Measurements from ENCODE around the gene RGS17.
"Not testable (repeated sequence)": the region's sequence is repeated elsewhere in the genome, so short reads cannot be mapped to it uniquely, and the experiment has no call there.

RGS17 gene

DNA sequence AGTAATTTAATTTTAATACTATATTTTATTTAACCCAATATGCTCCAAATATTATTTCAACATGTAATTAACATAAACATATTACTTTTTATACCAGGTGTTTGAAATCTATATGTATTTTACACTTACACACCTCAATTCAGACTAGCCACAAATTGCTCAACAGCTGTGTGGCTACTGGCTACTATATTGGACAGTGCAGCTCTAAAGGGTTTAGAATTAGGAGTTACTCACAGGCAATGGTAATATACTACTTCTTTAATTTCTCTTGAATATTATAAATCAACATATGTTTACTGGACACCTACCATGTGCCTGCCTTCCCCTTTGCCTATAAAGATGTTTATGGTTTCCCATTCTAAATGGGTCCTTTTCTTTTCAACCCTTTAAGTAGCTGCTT is 130.8 kb downstream of the RGS17 start:
- Histone ChIP-seq H3K79me2 (ENCODE audit: control insufficient read depth, insufficient read depth, low read length, poor library complexity) (peaks cover 8% of the 10 kb centered on the region), H3K4me1 (ENCODE audit: control insufficient read depth in 1 of 2, insufficient read depth in 2 of 2, low read length in 2 of 2) (peaks cover 0 to 2% of the 10 kb centered on the region in 2 experiments), H2AK5ac (ENCODE audit: low read length) (no peak overlapping the region), H3K36me3 (ENCODE audit: control insufficient read depth in 1 of 2, insufficient read depth in 2 of 2, low read length in 2 of 2) (peaks cover 0 to 5% of the 10 kb centered on the region in 2 experiments), H2BK120ac (ENCODE audit: insufficient read depth, low read length, poor library complexity) (no peak overlapping the region), H3K4me2 (ENCODE audit: low read length) (no peak overlapping the region), H4K8ac (ENCODE audit: low read depth, low read length) (no peak overlapping the region), H3K9ac (ENCODE audit: low read length) (no peak overlapping the region), H3K18ac (ENCODE audit: low read length) (no peak overlapping the region), H3K4ac (ENCODE audit: low read depth, low read length) (no peak overlapping the region), H4K91ac (ENCODE audit: low read depth, low read length) (no peak overlapping the region), H3K27ac (ENCODE audit: low read depth, low read length) (no peak overlapping the region), H3K79me1 (ENCODE audit: low read length) (peaks cover 5% of the 10 kb centered on the region), H4K12ac (ENCODE audit: low read depth, low read length) (no peak overlapping the region), H3K4me3 (ENCODE audit: low read depth, low read length) (no peak overlapping the region), H2BK12ac (ENCODE audit: low read length) (no peak overlapping the region), H2AFZ (ENCODE audit: insufficient read depth, low read length, poor library complexity) (no peak overlapping the region), H2BK5ac (ENCODE audit: low read depth, low read length, poor library complexity) (no peak overlapping the region), H3K14ac (ENCODE audit: low read length) (no peak overlapping the region), H3K9me3 (ENCODE audit: insufficient read depth, low read depth, low read length) (no peaks in the 10 kb centered on the region), H3K23ac (ENCODE audit: low read length) (no peak overlapping the region), H3K27me3 (ENCODE audit: insufficient read depth, low read length) (no peaks in the 10 kb centered on the region)
- no peak for DNase-seq

DNA sequence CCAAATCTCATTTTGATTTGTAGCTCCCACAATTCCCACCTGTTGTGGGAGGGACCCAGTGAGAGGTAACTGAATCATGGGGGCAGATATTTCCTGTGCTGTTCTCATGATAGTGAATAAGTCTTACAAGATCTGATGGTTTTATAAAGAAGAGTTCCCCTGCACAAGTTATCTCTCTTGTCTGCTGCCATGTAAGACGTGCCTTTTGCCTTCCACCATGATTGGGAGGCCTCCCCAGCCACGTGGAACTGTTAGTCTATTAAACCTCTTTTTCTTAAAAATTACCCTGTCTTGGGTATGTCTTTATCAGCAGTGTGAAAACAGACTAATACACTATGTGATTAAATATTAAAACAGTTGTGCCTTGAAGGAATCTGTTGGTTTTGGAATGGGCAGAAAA is 131.5 kb downstream of the RGS17 start:
- H3K27me3 ChIP-seq (ENCODE audit: insufficient read depth, low read length); H4K12ac ChIP-seq (ENCODE audit: low read depth, low read length); H3K27ac ChIP-seq (ENCODE audit: low read depth, low read length); H2AFZ ChIP-seq (ENCODE audit: insufficient read depth, low read length, poor library complexity); H2BK5ac ChIP-seq (ENCODE audit: low read depth, low read length, poor library complexity); H3K4ac ChIP-seq (ENCODE audit: low read depth, low read length); H2AK5ac ChIP-seq (ENCODE audit: low read length); H2BK12ac ChIP-seq (ENCODE audit: low read length); H3K79me2 ChIP-seq (ENCODE audit: control insufficient read depth, insufficient read depth, low read length, poor library complexity); H3K4me2 ChIP-seq (ENCODE audit: low read length); H3K9me3 ChIP-seq (ENCODE audit: insufficient read depth, low read depth, low read length); DNase-seq; H3K23ac ChIP-seq (ENCODE audit: low read length); H3K18ac ChIP-seq (ENCODE audit: low read length); H3K14ac ChIP-seq (ENCODE audit: low read length); H4K8ac ChIP-seq (ENCODE audit: low read depth, low read length); H3K36me3 ChIP-seq (ENCODE audit: control insufficient read depth in 1 of 2, insufficient read depth in 2 of 2, low read length in 2 of 2); H3K4me3 ChIP-seq (ENCODE audit: low read depth, low read length); H3K4me1 ChIP-seq (ENCODE audit: control insufficient read depth in 1 of 2, insufficient read depth in 2 of 2, low read length in 2 of 2); H4K91ac ChIP-seq (ENCODE audit: low read depth, low read length); H3K79me1 ChIP-seq (ENCODE audit: low read length); H2BK120ac ChIP-seq (ENCODE audit: insufficient read depth, low read length, poor library complexity); H3K9ac ChIP-seq (ENCODE audit: low read length): not testable (repeated sequence)
- WGBS (ENCODE audit: extremely low coverage, insufficient coverage, insufficient read length), result no CpG with 5 or more reads among the region's 2 CpGs

DNA sequence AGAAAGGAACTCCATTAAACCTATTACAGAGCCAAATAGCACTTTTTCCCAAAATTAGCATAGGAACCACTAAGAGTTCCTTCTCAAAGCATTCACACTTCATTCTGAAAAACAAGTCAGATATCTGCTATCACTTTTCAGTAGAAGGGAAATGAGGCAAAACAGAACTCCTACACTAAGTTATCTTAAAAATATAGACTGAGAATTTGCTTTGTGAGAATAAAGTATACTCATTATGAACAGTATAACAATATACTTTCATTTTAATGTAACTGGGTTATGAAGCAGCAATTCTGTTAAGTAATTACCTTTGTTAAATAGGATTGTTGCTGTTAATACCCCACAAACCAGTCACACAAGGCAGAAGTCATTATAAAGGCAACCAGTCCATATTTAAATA is 137.2 kb downstream of the RGS17 start:
- Histone ChIP-seq H2AFZ (ENCODE audit: insufficient read depth, low read length, poor library complexity) (no peak overlapping the region), H3K4ac (ENCODE audit: low read depth, low read length) (no peak overlapping the region), H3K4me3 (ENCODE audit: low read depth, low read length) (no peak overlapping the region), H3K23ac (ENCODE audit: low read length) (no peak overlapping the region), H3K4me2 (ENCODE audit: low read length) (no peak overlapping the region), H3K79me1 (ENCODE audit: low read length) (no peaks in the 10 kb centered on the region), H4K8ac (ENCODE audit: low read depth, low read length) (no peak overlapping the region), H3K9ac (ENCODE audit: low read length) (no peak overlapping the region), H3K27ac (ENCODE audit: low read depth, low read length) (no peak overlapping the region), H3K9me3 (ENCODE audit: insufficient read depth, low read depth, low read length) (no peaks in the 10 kb centered on the region), H3K18ac (ENCODE audit: low read length) (no peak overlapping the region), H2BK120ac (ENCODE audit: insufficient read depth, low read length, poor library complexity) (no peak overlapping the region), H4K91ac (ENCODE audit: low read depth, low read length) (no peak overlapping the region), H3K36me3 (ENCODE audit: control insufficient read depth in 1 of 2, insufficient read depth in 2 of 2, low read length in 2 of 2) (peaks cover 5 to 16% of the 10 kb centered on the region in 2 experiments), H3K27me3 (ENCODE audit: insufficient read depth, low read length) (no peaks in the 10 kb centered on the region), H2BK12ac (ENCODE audit: low read length) (no peak overlapping the region), H3K14ac (ENCODE audit: low read length) (no peak overlapping the region), H4K12ac (ENCODE audit: low read depth, low read length) (no peak overlapping the region), H3K79me2 (ENCODE audit: control insufficient read depth, insufficient read depth, low read length, poor library complexity) (no peaks in the 10 kb centered on the region), H2BK5ac (ENCODE audit: low read depth, low read length, poor library complexity) (no peak overlapping the region), H2AK5ac (ENCODE audit: low read length) (no peak overlapping the region), H3K4me1 (ENCODE audit: control insufficient read depth in 1 of 2, insufficient read depth in 2 of 2, low read length in 2 of 2) (no peaks in the 10 kb centered on the region)
- DNase-seq, result no peak

DNA sequence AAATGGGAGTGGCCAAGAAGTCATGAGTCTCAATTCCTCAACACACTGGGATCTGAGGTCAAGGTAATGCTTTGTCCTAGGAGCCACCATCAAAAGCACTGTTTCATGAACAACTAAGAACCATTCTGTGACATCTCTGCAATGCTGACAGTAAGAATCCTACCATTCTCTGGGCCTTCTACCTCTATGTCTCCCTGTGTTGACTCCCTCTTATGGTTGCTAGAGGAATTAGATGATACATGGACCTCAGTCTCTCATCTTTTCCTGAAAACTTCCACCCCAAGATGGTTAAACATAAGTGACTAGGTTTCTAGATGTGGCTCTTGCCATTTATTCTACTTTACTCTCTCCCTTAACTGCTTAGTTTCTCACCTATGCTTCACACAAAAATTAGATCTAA is 137.7 kb downstream of the RGS17 start:
- Histone ChIP-seq H3K79me1 (ENCODE audit: low read length) (no peaks in the 10 kb centered on the region), H3K14ac (ENCODE audit: low read length) (no peak overlapping the region), H2BK120ac (ENCODE audit: insufficient read depth, low read length, poor library complexity) (no peak overlapping the region), H3K4me1 (ENCODE audit: control insufficient read depth in 1 of 2, insufficient read depth in 2 of 2, low read length in 2 of 2) (no peaks in the 10 kb centered on the region), H3K27ac (ENCODE audit: low read depth, low read length) (no peak overlapping the region), H3K9ac (ENCODE audit: low read length) (no peak overlapping the region), H3K23ac (ENCODE audit: low read length) (no peak overlapping the region), H3K4me2 (ENCODE audit: low read length) (no peak overlapping the region), H4K91ac (ENCODE audit: low read depth, low read length) (no peak overlapping the region), H3K79me2 (ENCODE audit: control insufficient read depth, insufficient read depth, low read length, poor library complexity) (no peaks in the 10 kb centered on the region), H2BK12ac (ENCODE audit: low read length) (no peak overlapping the region), H3K18ac (ENCODE audit: low read length) (no peak overlapping the region), H2AFZ (ENCODE audit: insufficient read depth, low read length, poor library complexity) (no peak overlapping the region), H4K12ac (ENCODE audit: low read depth, low read length) (no peak overlapping the region), H3K9me3 (ENCODE audit: insufficient read depth, low read depth, low read length) (no peaks in the 10 kb centered on the region), H3K27me3 (ENCODE audit: insufficient read depth, low read length) (no peaks in the 10 kb centered on the region), H3K4ac (ENCODE audit: low read depth, low read length) (no peak overlapping the region), H2AK5ac (ENCODE audit: low read length) (no peak overlapping the region), H4K8ac (ENCODE audit: low read depth, low read length) (no peak overlapping the region), H3K4me3 (ENCODE audit: low read depth, low read length) (no peak overlapping the region), H3K36me3 (ENCODE audit: control insufficient read depth in 1 of 2, insufficient read depth in 2 of 2, low read length in 2 of 2) (peaks cover 5 to 16% of the 10 kb centered on the region in 2 experiments), H2BK5ac (ENCODE audit: low read depth, low read length, poor library complexity) (no peak overlapping the region)
- no peak for DNase-seq

DNA sequence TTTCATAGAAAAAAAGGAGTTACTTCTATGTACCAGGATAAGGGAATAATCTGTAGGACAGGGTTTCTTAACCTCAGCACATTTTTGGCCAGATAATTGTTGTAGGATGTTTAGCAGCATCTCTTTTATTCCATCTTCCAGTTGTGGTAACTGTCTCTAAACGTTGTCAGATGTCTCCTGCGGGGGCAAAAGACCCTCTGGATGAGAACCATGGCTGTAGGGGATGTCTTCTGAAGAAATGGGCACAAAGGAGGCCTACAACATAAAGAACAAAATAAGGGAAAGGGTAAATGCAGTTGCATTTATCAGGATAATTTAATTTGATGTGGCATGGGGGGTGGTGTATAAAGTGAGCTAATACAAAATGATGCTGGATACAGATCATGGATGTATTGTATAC is 144.1 kb downstream of the RGS17 start:
- no peak overlapping the region for H3K4me2 ChIP-seq (ENCODE audit: low read length)
- DNase-seq, result no peak
- no peaks in the 10 kb centered on the region for H3K9me3 ChIP-seq (ENCODE audit: insufficient read depth, low read depth, low read length)
- H4K91ac ChIP-seq (ENCODE audit: low read depth, low read length), result no peak overlapping the region
- no peak overlapping the region for H3K23ac ChIP-seq (ENCODE audit: low read length)
- no peak overlapping the region for H2BK120ac ChIP-seq (ENCODE audit: insufficient read depth, low read length, poor library complexity)
- H3K27me3 ChIP-seq (ENCODE audit: insufficient read depth, low read length), result no peaks in the 10 kb centered on the region
- no peak overlapping the region for H2AK5ac ChIP-seq (ENCODE audit: low read length)
- H3K27ac ChIP-seq (ENCODE audit: low read depth, low read length), result no peak overlapping the region
- H2AFZ ChIP-seq (ENCODE audit: insufficient read depth, low read length, poor library complexity), result no peak overlapping the region
- H2BK5ac ChIP-seq (ENCODE audit: low read depth, low read length, poor library complexity), result no peak overlapping the region
- H3K18ac ChIP-seq (ENCODE audit: low read length), result no peak overlapping the region
- peaks cover 16% of the 10 kb centered on the region for H3K79me2 ChIP-seq (ENCODE audit: control insufficient read depth, insufficient read depth, low read length, poor library complexity)
- peaks cover 8% of the 10 kb centered on the region for H3K79me1 ChIP-seq (ENCODE audit: low read length)
- H3K4me1 ChIP-seq (ENCODE audit: control insufficient read depth in 1 of 2, insufficient read depth in 2 of 2, low read length in 2 of 2), result peaks cover 0 to 3% of the 10 kb centered on the region in 2 experiments
- H4K8ac ChIP-seq (ENCODE audit: low read depth, low read length), result no peak overlapping the region
- H3K14ac ChIP-seq (ENCODE audit: low read length), result no peak overlapping the region
- no peak overlapping the region for H3K9ac ChIP-seq (ENCODE audit: low read length)
- H3K36me3 ChIP-seq (ENCODE audit: control insufficient read depth in 1 of 2, insufficient read depth in 2 of 2, low read length in 2 of 2), result peaks cover 5 to 6% of the 10 kb centered on the region in 2 experiments
- no peak overlapping the region for H2BK12ac ChIP-seq (ENCODE audit: low read length)
- no peak overlapping the region for H3K4ac ChIP-seq (ENCODE audit: low read depth, low read length)
- H4K12ac ChIP-seq (ENCODE audit: low read depth, low read length), result no peak overlapping the region
- H3K4me3 ChIP-seq (ENCODE audit: low read depth, low read length), result no peak overlapping the region
- no CpG with 5 or more reads among the region's 2 CpGs for WGBS (ENCODE audit: extremely low coverage, insufficient coverage, insufficient read length)
